ENCODE data around the gene MCUB. TPM values are rescaled to one million over a fixed set of nuclear protein-coding genes. Genes with fewer than 3 reads are reported as not detected.

The MCUB gene
- total and polyA plus RNA-seq, 9 of the 15 experiments (the other 6 are each of a cell fraction or from before 2014, with no cell fraction given): 1.4 to 21.5 (median 5.4) TPM

- TF ChIP-seq ZBTB2 (IDR thresholded peaks at IDR 0.05) (0 out of 2 replicates have a peak, but pooled peaks have one; percentile 21), ZNF609 (CRISPR knock-in tag; IDR thresholded peaks at IDR 0.05; ENCODE audit: borderline replicate concordance) (no peak; the same call in 1 of the 2 replicates), SRF (CRISPR knock-in tag; IDR thresholded peaks at IDR 0.05) (peak in 1 of 2 experiments; percentile 57; a peak in 1 of 4 replicates), RBM17 (IDR thresholded peaks at IDR 0.05; ENCODE audit: borderline replicate concordance, low read depth, low read length) (no peak), POLR2A (conservative IDR thresholded peaks at IDR 0.05) (peak; percentile 81), SMARCE1 (IDR thresholded peaks at IDR 0.05) (no peak), HMGN3 (IDR thresholded peaks at IDR 0.05; ENCODE audit: borderline replicate concordance, extremely low read depth, insufficient read length, low read depth, low read length) (peak; percentile 66), SMC3 (conservative IDR thresholded peaks at IDR 0.05; ENCODE audit: insufficient read depth, low read depth, low read length) (peak; percentile 59; the same call in 1 of the 2 replicates), ZNF76 (CRISPR knock-in tag; IDR thresholded peaks at IDR 0.05; ENCODE audit: borderline replicate concordance) (peak; percentile 49; the same call in 1 of the 2 replicates), NBN (IDR thresholded peaks at IDR 0.05; ENCODE audit: low read depth) (no peak), UBTF (IDR thresholded peaks at IDR 0.05; ENCODE audit: borderline replicate concordance in 1 of 2, low read depth in 2 of 2, low read length in 2 of 2) (peak in 1 of 2 experiments; percentile 56; a peak in 2 of 4 replicates), SIN3A (IDR thresholded peaks at IDR 0.05; ENCODE audit: borderline replicate concordance in 2 of 2, control insufficient read depth in 1 of 2, low read depth in 2 of 2, low read length in 2 of 2) (peak; percentile 40 to 60; a peak in 2 of 4 replicates), TBL1XR1 (IDR thresholded peaks at IDR 0.05; ENCODE audit: low read length in 2 of 2) (0 out of 4 replicates have a peak, but pooled peaks of 1 of the 2 experiments have one; percentile 24), NFXL1 (CRISPR knock-in tag; IDR thresholded peaks at IDR 0.05) (no peak), ZNF696 (CRISPR knock-in tag; conservative IDR thresholded peaks at IDR 0.05) (no peak), ZNF778 (CRISPR knock-in tag; IDR thresholded peaks at IDR 0.05) (no peak), GABPB1 (CRISPR knock-in tag; IDR thresholded peaks at IDR 0.05) (0 out of 2 replicates have a peak, but pooled peaks have one; percentile 45), OTX1 (CRISPR knock-in tag; IDR thresholded peaks at IDR 0.05) (peak; percentile 79; the same call in 1 of the 2 replicates)
Measured at GRCh38 chr4:109702950-109703663, 143.1 kb downstream of the MCUB start, which contains the start of gene CASP6 (continued).
